Ishikawa (cell line): ENCODE data around the gene ATAD3B.

Source experiments
- CEBPB ChIP-seq: IDR thresholded peaks from 2 replicates; pipeline ENCODE4 v1.6.1; 2012
- CREB1 ChIP-seq: IDR thresholded peaks from 2 replicates; pipeline ENCODE4 v1.6.1; 2012; ENCODE audit warnings: low read depth
- EGR1 ChIP-seq: IDR thresholded peaks from 2 replicates; pipeline ENCODE4 v1.6.1; 2012
- EP300 ChIP-seq: IDR thresholded peaks from 2 replicates; pipeline ENCODE4 v1.6.1; 2012; ENCODE audit warnings: borderline replicate concordance
- FOXM1 ChIP-seq: IDR thresholded peaks from 2 replicates; pipeline ENCODE4 v1.6.1; 2012; ENCODE audit warnings: low read depth, borderline replicate concordance
- MAX ChIP-seq: IDR thresholded peaks from 2 replicates; pipeline ENCODE4 v1.6.1; 2012
- NFIC ChIP-seq: IDR thresholded peaks from 2 replicates; pipeline ENCODE4 v1.6.1; 2012
- RAD21 ChIP-seq: IDR thresholded peaks from 2 replicates; pipeline ENCODE4 v1.6.1; 2012; ENCODE audit warnings: low read depth
- REST ChIP-seq: IDR thresholded peaks from 2 replicates; pipeline ENCODE4 v1.6.1; 2012; ENCODE audit warnings: low read depth, mild to moderate bottlenecking
- TAF1 ChIP-seq: IDR thresholded peaks from 2 replicates; pipeline ENCODE4 v1.6.1; 2012; ENCODE audit warnings: low read depth, mild to moderate bottlenecking
- TCF12 ChIP-seq: IDR thresholded peaks from 2 replicates; pipeline ENCODE4 v1.6.1; 2012; ENCODE audit warnings: low read depth
- TEAD4 ChIP-seq: IDR thresholded peaks from 2 replicates; pipeline ENCODE4 v1.6.1; 2012
- USF1 ChIP-seq: IDR thresholded peaks from 2 replicates; pipeline ENCODE4 v1.6.1; 2012
- YY1 ChIP-seq: IDR thresholded peaks from 2 replicates; pipeline ENCODE4 v1.6.1; 2012; ENCODE audit warnings: low read depth
- ZBTB7A ChIP-seq: IDR thresholded peaks from 2 replicates; pipeline ENCODE4 v1.6.1; 2012; ENCODE audit warnings: low read depth

Gene ATAD3B

GRCh38 chr1:1487701-1488100, 16.1 kb downstream of the ATAD3B start:
- TF ChIP-seq REST (no peak), TCF12 (no peak), TAF1 (no peak), USF1 (no peak), RAD21 (no peak), NFIC (no peak), EP300 (no peak), MAX (no peak), FOXM1 (no peak)

DNA sequence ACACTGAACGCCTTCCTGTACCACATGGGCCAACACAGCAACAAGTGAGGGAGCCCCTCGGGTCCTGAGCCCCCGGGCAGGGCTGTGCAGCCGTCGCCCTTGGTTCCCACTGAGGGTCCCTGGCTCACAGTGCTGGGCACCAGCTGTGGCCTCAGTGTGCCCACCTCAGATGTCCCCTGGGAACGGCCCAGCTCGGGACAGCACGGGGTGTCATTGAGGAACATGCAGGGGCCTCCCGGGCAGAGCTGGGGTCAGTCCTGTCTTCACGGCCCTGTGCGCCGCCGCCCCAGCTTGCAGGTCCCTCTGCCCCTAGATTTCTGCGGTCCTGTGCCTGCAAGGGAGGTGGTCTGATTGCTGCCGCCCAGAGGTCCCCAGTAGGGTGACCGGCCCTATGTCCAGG, 17.7 kb downstream of the ATAD3B start:
- no peak for TF ChIP-seq USF1
- TF ChIP-seq REST: no peak
- no peak for TF ChIP-seq NFIC
- no peak for TF ChIP-seq TCF12

- TF ChIP-seq ZBTB7A: no peak
- no peak for TF ChIP-seq USF1
- no peak for TF ChIP-seq TCF12
- TF ChIP-seq REST: no peak
- TF ChIP-seq TAF1: no peak
- TF ChIP-seq EGR1: no peak
- TF ChIP-seq RAD21: no peak
- TF ChIP-seq FOXM1: no peak
- TF ChIP-seq CEBPB: no peak
- TF ChIP-seq YY1: no peak
- no peak for TF ChIP-seq NFIC
- TF ChIP-seq TEAD4: no peak
- TF ChIP-seq MAX: no peak
- no peak for TF ChIP-seq CREB1
- TF ChIP-seq EP300: no peak
These were observed 18.3 kb downstream of the ATAD3B start for GRCh38 chr1:1489861-1490260.

GRCh38 chr1:1490633-1491230, 19.2 kb downstream of the ATAD3B start:
- TF ChIP-seq FOXM1: no peak
- TF ChIP-seq TAF1: no peak
- TF ChIP-seq EP300: no peak
- no peak for TF ChIP-seq CEBPB
- no peak for TF ChIP-seq ZBTB7A
- no peak for TF ChIP-seq TCF12
- no peak for TF ChIP-seq USF1
- TF ChIP-seq MAX: no peak
- TF ChIP-seq RAD21: no peak
- TF ChIP-seq NFIC: no peak
